Stomach (tissue), 4 donors: ENCODE measurements around the gene CEBPB.

Experiments used
- POLR2AphosphoS5 ChIP-seq, 3 donors: sonication (generic); formaldehyde crosslinking; IDR thresholded peaks; one replicate each; pipeline ENCODE4 v1.6.1; 2016; ENCODE audit warnings: antibody characterized with exemption in 3 of 3
- TF ChIP-seq, protein P1 (sequence below), 7 experiments: fragments of 450-650 bp in 4 of 7; fragments of 200-600 bp in 3 of 7; sonication (generic) in 3 of 7; IDR thresholded peaks; one replicate each; pipeline ENCODE4 v1.5.1; 2016 to 2019; ENCODE audit warnings: antibody characterized with exemption in 7 of 7, control low read depth in 2 of 7, mild to moderate bottlenecking in 1 of 7

DNA sequence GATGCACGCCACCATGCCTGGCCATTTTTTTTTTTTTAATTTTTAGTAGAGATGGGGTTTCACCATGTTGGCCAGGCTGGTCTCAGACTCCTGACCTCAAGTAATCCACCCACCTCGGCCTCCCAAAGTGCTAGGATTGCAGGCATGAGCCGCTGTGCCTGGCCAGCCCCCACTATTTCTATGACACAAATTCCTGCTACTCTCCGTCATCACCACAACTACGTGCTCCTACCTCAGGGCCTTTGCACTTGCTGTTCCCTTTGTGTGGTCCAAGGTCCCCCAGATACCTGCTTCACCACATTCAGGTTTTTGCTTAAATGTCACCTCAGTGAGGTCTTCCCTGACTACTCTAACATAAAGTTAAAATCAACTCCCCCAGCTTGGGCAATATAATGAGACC, 5.2 kb upstream of the CEBPB start:
- TF ChIP-seq, protein P1, sequence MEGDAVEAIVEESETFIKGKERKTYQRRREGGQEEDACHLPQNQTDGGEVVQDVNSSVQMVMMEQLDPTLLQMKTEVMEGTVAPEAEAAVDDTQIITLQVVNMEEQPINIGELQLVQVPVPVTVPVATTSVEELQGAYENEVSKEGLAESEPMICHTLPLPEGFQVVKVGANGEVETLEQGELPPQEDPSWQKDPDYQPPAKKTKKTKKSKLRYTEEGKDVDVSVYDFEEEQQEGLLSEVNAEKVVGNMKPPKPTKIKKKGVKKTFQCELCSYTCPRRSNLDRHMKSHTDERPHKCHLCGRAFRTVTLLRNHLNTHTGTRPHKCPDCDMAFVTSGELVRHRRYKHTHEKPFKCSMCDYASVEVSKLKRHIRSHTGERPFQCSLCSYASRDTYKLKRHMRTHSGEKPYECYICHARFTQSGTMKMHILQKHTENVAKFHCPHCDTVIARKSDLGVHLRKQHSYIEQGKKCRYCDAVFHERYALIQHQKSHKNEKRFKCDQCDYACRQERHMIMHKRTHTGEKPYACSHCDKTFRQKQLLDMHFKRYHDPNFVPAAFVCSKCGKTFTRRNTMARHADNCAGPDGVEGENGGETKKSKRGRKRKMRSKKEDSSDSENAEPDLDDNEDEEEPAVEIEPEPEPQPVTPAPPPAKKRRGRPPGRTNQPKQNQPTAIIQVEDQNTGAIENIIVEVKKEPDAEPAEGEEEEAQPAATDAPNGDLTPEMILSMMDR (IDR thresholded peaks at IDR 0.05) = no peak
- no peak for TF ChIP-seq POLR2AphosphoS5 (IDR thresholded peaks at IDR 0.05)
